ENCODE data around the gene FAM53B. TPM values are rescaled to one million over a fixed set of nuclear protein-coding genes. Genes with fewer than 3 reads are reported as not detected.

FAM53B gene
- total RNA-seq, 1 donor, result 12.7 TPM

- Histone ChIP-seq H3K4me3 (ENCODE audit: insufficient read depth, low read length) (no peak overlapping the region), H4K20me1 (ENCODE audit: insufficient read depth, low read length) (peaks cover 29% of the 10 kb centered on the region), H2AFZ (ENCODE audit: low read length) (no peak overlapping the region), H3K27me3 (ENCODE audit: insufficient read depth, low read length) (no peaks in the 10 kb centered on the region), H3K27ac (ENCODE audit: low read depth, low read length) (no peak overlapping the region), H3K79me2 (ENCODE audit: insufficient read depth, low read length) (peaks cover 39% of the 10 kb centered on the region), H3K4me2 (ENCODE audit: insufficient read depth, low read length) (peak overlapping the region; percentile 89), H3K36me3 (ENCODE audit: insufficient read depth, low read length) (no peaks in the 10 kb centered on the region), H3K4me1 (ENCODE audit: insufficient read depth, low read length) (peaks cover 25% of the 10 kb centered on the region), H3K9me3 (ENCODE audit: low read depth, low read length) (no peaks in the 10 kb centered on the region)
- DNase-seq (ENCODE audit: insufficient read length, low spot score, missing footprints), result no peak
- TF ChIP-seq, protein P1, sequence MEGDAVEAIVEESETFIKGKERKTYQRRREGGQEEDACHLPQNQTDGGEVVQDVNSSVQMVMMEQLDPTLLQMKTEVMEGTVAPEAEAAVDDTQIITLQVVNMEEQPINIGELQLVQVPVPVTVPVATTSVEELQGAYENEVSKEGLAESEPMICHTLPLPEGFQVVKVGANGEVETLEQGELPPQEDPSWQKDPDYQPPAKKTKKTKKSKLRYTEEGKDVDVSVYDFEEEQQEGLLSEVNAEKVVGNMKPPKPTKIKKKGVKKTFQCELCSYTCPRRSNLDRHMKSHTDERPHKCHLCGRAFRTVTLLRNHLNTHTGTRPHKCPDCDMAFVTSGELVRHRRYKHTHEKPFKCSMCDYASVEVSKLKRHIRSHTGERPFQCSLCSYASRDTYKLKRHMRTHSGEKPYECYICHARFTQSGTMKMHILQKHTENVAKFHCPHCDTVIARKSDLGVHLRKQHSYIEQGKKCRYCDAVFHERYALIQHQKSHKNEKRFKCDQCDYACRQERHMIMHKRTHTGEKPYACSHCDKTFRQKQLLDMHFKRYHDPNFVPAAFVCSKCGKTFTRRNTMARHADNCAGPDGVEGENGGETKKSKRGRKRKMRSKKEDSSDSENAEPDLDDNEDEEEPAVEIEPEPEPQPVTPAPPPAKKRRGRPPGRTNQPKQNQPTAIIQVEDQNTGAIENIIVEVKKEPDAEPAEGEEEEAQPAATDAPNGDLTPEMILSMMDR (IDR thresholded peaks at IDR 0.05; ENCODE audit: extremely low read depth, low read depth, low read length), result no peak
Observed at GRCh38 chr10:124741922-124742412, 2.2 kb downstream of the FAM53B start.

DNA sequence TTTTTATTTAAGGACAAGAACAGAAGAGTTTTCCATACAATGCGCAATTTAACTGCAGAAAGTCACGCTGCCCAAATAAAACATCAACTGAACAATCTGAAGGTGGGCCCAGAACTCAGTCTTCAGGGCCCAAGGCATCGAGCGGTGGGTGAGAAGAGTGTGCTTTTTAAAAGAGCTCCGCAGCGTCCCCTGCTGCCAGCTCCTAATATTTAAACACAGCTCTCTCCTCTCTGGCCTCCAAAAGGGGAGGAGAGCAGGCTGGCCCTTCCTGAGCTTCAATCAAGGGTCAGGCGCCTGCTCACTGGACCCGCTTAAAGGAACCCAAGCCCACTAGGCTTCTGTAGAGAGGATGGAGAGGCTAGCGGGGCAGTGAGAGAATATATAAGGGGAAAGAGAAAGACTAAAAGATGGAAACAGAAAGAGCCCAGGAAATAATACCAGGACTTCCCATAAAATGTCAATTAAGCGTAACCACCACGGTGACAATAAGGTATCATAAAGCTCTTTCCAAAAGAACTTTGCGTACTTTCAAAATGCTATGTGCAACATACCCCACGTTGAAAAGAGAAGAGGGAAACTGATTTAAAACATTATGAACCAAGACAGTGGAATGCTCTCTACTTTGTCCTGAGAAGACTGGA is 2.8 kb downstream of the FAM53B start:
- H3K9me3 ChIP-seq (ENCODE audit: low read depth, low read length), result no peaks in the 10 kb centered on the region
- H3K4me3 ChIP-seq (ENCODE audit: insufficient read depth, low read length), result no peak overlapping the region
- peaks cover 32% of the 10 kb centered on the region for H4K20me1 ChIP-seq (ENCODE audit: insufficient read depth, low read length)
- no peaks in the 10 kb centered on the region for H3K27me3 ChIP-seq (ENCODE audit: insufficient read depth, low read length)
- no peaks in the 10 kb centered on the region for H3K36me3 ChIP-seq (ENCODE audit: insufficient read depth, low read length)
- peak; percentile 98 for DNase-seq (ENCODE audit: insufficient read length, low spot score, missing footprints)
- no peak overlapping the region for H2AFZ ChIP-seq (ENCODE audit: low read length)
- H3K79me2 ChIP-seq (ENCODE audit: insufficient read depth, low read length), result peaks cover 44% of the 10 kb centered on the region
- no peak overlapping the region for H3K27ac ChIP-seq (ENCODE audit: low read depth, low read length)
- TF ChIP-seq, protein P1 (IDR thresholded peaks at IDR 0.05; ENCODE audit: extremely low read depth, low read depth, low read length), result peak; percentile 89
- peak overlapping the region; percentile 35 for H3K4me2 ChIP-seq (ENCODE audit: insufficient read depth, low read length)
- peaks cover 30% of the 10 kb centered on the region for H3K4me1 ChIP-seq (ENCODE audit: insufficient read depth, low read length)

DNA sequence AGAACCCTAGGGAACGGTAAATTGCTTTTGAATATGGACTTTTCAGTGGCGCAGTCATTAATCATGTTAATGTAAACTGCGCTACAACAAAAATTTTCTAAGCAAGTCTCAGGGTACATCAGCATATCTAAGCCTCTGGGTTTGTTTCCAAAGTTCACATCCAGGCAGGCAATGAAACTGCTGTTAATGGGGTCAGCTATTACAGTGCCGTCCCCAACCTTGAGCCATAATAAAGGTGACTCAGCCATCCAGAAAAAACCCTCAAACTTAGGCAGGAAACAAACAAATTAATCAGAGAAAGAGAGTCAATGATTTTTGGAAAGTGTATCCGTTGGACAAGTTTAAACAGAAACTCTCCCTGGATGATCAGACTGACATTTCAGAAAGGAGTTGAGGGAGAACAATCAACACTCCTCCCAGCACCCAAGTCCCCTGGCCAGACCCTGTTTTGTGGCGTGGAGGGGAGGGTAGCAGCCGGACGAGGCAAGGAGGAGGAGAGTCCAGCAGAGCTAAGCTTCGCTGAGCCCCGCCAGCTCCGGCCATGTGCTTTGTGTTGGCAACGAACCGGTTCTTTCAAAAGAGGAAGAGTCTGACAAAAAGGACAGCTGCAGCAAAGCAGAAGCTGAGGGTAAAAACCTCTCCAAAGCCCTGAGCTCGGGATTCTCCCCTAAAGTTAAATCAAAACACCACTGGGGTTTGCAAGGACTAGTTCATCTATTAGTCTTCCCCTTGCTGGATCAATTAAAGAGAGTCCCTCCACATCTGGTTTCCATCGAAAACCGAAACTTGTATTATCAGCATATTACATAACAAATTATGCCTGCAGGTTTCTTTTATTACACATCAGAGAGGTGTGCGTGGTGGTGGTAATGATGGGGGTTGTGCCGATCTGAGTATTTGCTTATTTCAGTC is 3.6 kb downstream of the FAM53B start:
- TF ChIP-seq, protein P1 (IDR thresholded peaks at IDR 0.05; ENCODE audit: extremely low read depth, low read depth, low read length), result no peak
- H3K79me2 ChIP-seq (ENCODE audit: insufficient read depth, low read length), result peaks cover 46% of the 10 kb centered on the region
- peak overlapping the region; percentile 35 for H3K4me2 ChIP-seq (ENCODE audit: insufficient read depth, low read length)
- H4K20me1 ChIP-seq (ENCODE audit: insufficient read depth, low read length), result peaks cover 32% of the 10 kb centered on the region
- no peak overlapping the region for H3K4me3 ChIP-seq (ENCODE audit: insufficient read depth, low read length)
- H2AFZ ChIP-seq (ENCODE audit: low read length), result no peak overlapping the region
- no peak for DNase-seq (ENCODE audit: insufficient read length, low spot score, missing footprints)
- peaks cover 27% of the 10 kb centered on the region for H3K4me1 ChIP-seq (ENCODE audit: insufficient read depth, low read length)
- H3K36me3 ChIP-seq (ENCODE audit: insufficient read depth, low read length), result no peaks in the 10 kb centered on the region
- H3K9me3 ChIP-seq (ENCODE audit: low read depth, low read length), result no peaks in the 10 kb centered on the region
- H3K27ac ChIP-seq (ENCODE audit: low read depth, low read length), result no peak overlapping the region
- no peaks in the 10 kb centered on the region for H3K27me3 ChIP-seq (ENCODE audit: insufficient read depth, low read length)

- DNase-seq (ENCODE audit: insufficient read length, low spot score, missing footprints), result no peak
- Histone ChIP-seq H3K9me3 (ENCODE audit: low read depth, low read length) (no peaks in the 10 kb centered on the region), H2AFZ (ENCODE audit: low read length) (no peak overlapping the region), H3K4me1 (ENCODE audit: insufficient read depth, low read length) (peaks cover 24% of the 10 kb centered on the region), H3K4me3 (ENCODE audit: insufficient read depth, low read length) (no peak overlapping the region), H3K36me3 (ENCODE audit: insufficient read depth, low read length) (no peaks in the 10 kb centered on the region), H3K27me3 (ENCODE audit: insufficient read depth, low read length) (no peaks in the 10 kb centered on the region), H4K20me1 (ENCODE audit: insufficient read depth, low read length) (peaks cover 35% of the 10 kb centered on the region), H3K79me2 (ENCODE audit: insufficient read depth, low read length) (peaks cover 52% of the 10 kb centered on the region), H3K4me2 (ENCODE audit: insufficient read depth, low read length) (no peak overlapping the region), H3K27ac (ENCODE audit: low read depth, low read length) (no peak overlapping the region)
- TF ChIP-seq, protein P1 (IDR thresholded peaks at IDR 0.05; ENCODE audit: extremely low read depth, low read depth, low read length), result no peak
Observed at GRCh38 chr10:124739986-124740368, 4.2 kb downstream of the FAM53B start.
